Peyer's patch (tissue), 4 donors: ENCODE data around the gene EDEM2.

Experiments used
- POLR2A ChIP-seq, 2 donors: fragments of 450-650 bp; IDR thresholded peaks; one replicate each; pipeline ENCODE4 v1.5.1; 2017; ENCODE audit warnings: antibody characterized with exemption in 2 of 2, mild to moderate bottlenecking in 2 of 2, moderate library complexity in 2 of 2
- TF ChIP-seq, protein P1 (sequence below), 6 experiments: fragments of 450-650 bp in 4 of 6; fragments of 200-600 bp in 2 of 6; sonication (generic) in 1 of 6; IDR thresholded peaks; one replicate each; pipeline ENCODE4 v1.5.1; 2017 to 2019; ENCODE audit warnings: antibody characterized with exemption in 6 of 6, mild to moderate bottlenecking in 3 of 6, moderate library complexity in 1 of 6

DNA sequence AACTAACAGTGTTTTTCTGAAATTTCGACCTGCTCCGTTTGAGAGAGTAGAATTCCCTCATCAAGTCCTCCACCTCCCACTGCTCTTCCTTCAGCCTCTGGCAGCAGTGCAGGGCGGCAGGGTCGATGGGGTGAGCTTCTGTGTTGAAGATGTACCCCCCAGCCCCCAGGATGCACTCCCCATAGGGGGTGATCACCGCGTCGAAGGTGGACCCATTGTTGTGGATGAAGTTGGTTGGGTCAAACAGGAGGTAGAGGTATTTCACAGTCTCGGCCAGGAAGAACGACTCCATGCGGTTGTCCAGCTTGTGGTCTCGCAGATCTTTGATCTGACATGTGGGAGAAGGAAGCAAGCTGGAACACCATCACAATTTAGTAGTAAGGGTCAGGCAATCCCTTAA, 31.5 kb downstream of the EDEM2 start:
- TF ChIP-seq, protein P1, sequence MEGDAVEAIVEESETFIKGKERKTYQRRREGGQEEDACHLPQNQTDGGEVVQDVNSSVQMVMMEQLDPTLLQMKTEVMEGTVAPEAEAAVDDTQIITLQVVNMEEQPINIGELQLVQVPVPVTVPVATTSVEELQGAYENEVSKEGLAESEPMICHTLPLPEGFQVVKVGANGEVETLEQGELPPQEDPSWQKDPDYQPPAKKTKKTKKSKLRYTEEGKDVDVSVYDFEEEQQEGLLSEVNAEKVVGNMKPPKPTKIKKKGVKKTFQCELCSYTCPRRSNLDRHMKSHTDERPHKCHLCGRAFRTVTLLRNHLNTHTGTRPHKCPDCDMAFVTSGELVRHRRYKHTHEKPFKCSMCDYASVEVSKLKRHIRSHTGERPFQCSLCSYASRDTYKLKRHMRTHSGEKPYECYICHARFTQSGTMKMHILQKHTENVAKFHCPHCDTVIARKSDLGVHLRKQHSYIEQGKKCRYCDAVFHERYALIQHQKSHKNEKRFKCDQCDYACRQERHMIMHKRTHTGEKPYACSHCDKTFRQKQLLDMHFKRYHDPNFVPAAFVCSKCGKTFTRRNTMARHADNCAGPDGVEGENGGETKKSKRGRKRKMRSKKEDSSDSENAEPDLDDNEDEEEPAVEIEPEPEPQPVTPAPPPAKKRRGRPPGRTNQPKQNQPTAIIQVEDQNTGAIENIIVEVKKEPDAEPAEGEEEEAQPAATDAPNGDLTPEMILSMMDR (IDR thresholded peaks at IDR 0.05): no peak
- no peak for TF ChIP-seq POLR2A (IDR thresholded peaks at IDR 0.05)
